ENCODE data around the gene DNAL4. TPM values are rescaled to one million over a fixed set of nuclear protein-coding genes. Genes with fewer than 3 reads are reported as not detected.

The DNAL4 gene
- total and polyA plus RNA-seq, 7 donors: 7.9 to 25.8 (median 15.0) TPM

- WGBS, 2 donors: 87 to 90% methylated on average over 16 of the region's 16 CpGs
- Histone ChIP-seq H3K36me3 (no peaks in the 10 kb centered on the region), H3K9me3 (no peaks in the 10 kb centered on the region), H3K4me3 (no peak overlapping the region), H3K27ac (no peak overlapping the region), H3K4me1 (no peaks in the 10 kb centered on the region), H3K27me3 (no peaks in the 10 kb centered on the region)
- intact Hi-C loops (cut with DNase I): no loop called here
- TF ChIP-seq POLR2A (IDR thresholded peaks at IDR 0.05): no peak
- TF ChIP-seq EP300 (IDR thresholded peaks at IDR 0.05): no peak
- TF ChIP-seq CTCF (IDR thresholded peaks at IDR 0.05): no peak
- TF ChIP-seq POLR2AphosphoS5 (IDR thresholded peaks at IDR 0.05): no peak
- no peak for DNase-seq
Measured at GRCh38 chr22:38831166-38831945, 37.4 kb upstream of the DNAL4 start.

- TF ChIP-seq EP300 (IDR thresholded peaks at IDR 0.05): no peak
- no peak for TF ChIP-seq POLR2AphosphoS5 (IDR thresholded peaks at IDR 0.05)
- no peak for TF ChIP-seq CTCF (IDR thresholded peaks at IDR 0.05)
- TF ChIP-seq POLR2A (IDR thresholded peaks at IDR 0.05): no peak
- intact Hi-C loops (cut with DNase I): no loop called here
- Histone ChIP-seq H3K27me3 (no peaks in the 10 kb centered on the region), H3K27ac (no peak overlapping the region), H3K4me3 (no peak overlapping the region), H3K36me3 (no peaks in the 10 kb centered on the region), H3K4me1 (no peaks in the 10 kb centered on the region), H3K9me3 (no peaks in the 10 kb centered on the region)
- DNase-seq: no peak
- WGBS, 2 donors: 41 to 72% methylated on average over 7 of the region's 7 CpGs
Measured at GRCh38 chr22:38830845-38831108, 36.8 kb upstream of the DNAL4 start.

GRCh38 chr22:38830026-38830844 is 36.3 kb upstream of the DNAL4 start:
- H3K4me3 ChIP-seq: no peak overlapping the region
- H3K27ac ChIP-seq: no peak overlapping the region
- no peaks in the 10 kb centered on the region for H3K27me3 ChIP-seq
- H3K36me3 ChIP-seq: no peaks in the 10 kb centered on the region
- DNase-seq: no peak
- no peaks in the 10 kb centered on the region for H3K4me1 ChIP-seq
- WGBS, 2 donors: 83 to 90% methylated on average over 17 of the region's 17 CpGs
- no peaks in the 10 kb centered on the region for H3K9me3 ChIP-seq
- intact Hi-C loops (cut with DNase I): no loop called here
- no peak for TF ChIP-seq EP300 (IDR thresholded peaks at IDR 0.05)
- TF ChIP-seq POLR2A (IDR thresholded peaks at IDR 0.05): no peak
- no peak for TF ChIP-seq POLR2AphosphoS5 (IDR thresholded peaks at IDR 0.05)
- TF ChIP-seq CTCF (IDR thresholded peaks at IDR 0.05): no peak

GRCh38 chr22:38829485-38829884 is 35.5 kb upstream of the DNAL4 start:
- DNase-seq: no peak
- WGBS, 2 donors: 84 to 86% methylated on average over 4 of the region's 4 CpGs

More at GRCh38 chr22:38829485-38829884, 35.5 kb upstream of the DNAL4 start:
- Histone ChIP-seq H3K27me3 (no peaks in the 10 kb centered on the region), H3K4me1 (no peaks in the 10 kb centered on the region), H3K27ac (no peak overlapping the region), H3K9me3 (no peaks in the 10 kb centered on the region), H3K36me3 (no peaks in the 10 kb centered on the region), H3K4me3 (no peak overlapping the region)
- TF ChIP-seq CTCF (IDR thresholded peaks at IDR 0.05) (no peak), EP300 (IDR thresholded peaks at IDR 0.05) (no peak), POLR2AphosphoS5 (IDR thresholded peaks at IDR 0.05) (no peak), POLR2A (IDR thresholded peaks at IDR 0.05) (no peak)
- intact Hi-C loops (cut with DNase I): no loop called here

Data from sigmoid colon (tissue), 7 donors.